Gastrocnemius medialis (tissue), 4 donors: Measurements from ENCODE around the gene EDEM1. TPM values are rescaled to one million over a fixed set of nuclear protein-coding genes. Genes with fewer than 3 reads are reported as not detected.

ENCODE experiments used
- ATAC-seq, 2 donors: fragments of 150-250 bp; one replicate each; pipeline ENCODE4 v1.9.1; 2016
- DNase-seq, 2 donors: peaks; one replicate each; pipeline ENCODE4 v3.0.0-alpha.2; 2019
- H3K27ac ChIP-seq, 4 donors: fragments of 200-600 bp; sonication (generic); 1 replicate in 1 of 4; 2 replicates in 3 of 4; pipeline ENCODE4 v1.5.1; 2016 to 2018; ENCODE audit warnings: mild to moderate bottlenecking in 2 of 4, moderate library complexity in 1 of 4
- H3K27me3 ChIP-seq, 3 donors: fragments of 200-600 bp; sonication (generic) in 2 of 3; 1 replicate in 1 of 3; 2 replicates in 2 of 3; pipeline versions ENCODE4 v1.5.1 to v1.6.0; 2016 to 2019; ENCODE audit warnings: mild to moderate bottlenecking in 1 of 3, moderate library complexity in 1 of 3
- H3K36me3 ChIP-seq, 2 donors: fragments of 200-600 bp; sonication (generic) in 1 of 2; one replicate each; pipeline ENCODE4 v1.5.1; 2017 to 2018
- H3K4me1 ChIP-seq, 2 donors: fragments of 200-600 bp; sonication (generic) in 1 of 2; one replicate each; pipeline ENCODE4 v1.5.1; 2016 to 2017; ENCODE audit warnings: mild to moderate bottlenecking in 2 of 2
- H3K4me3 ChIP-seq, 4 donors: fragments of 200-600 bp; sonication (generic) in 3 of 4; 1 replicate in 1 of 4; 2 replicates in 3 of 4; pipeline ENCODE4 v1.5.1; 2016 to 2019; ENCODE audit warnings: mild to moderate bottlenecking in 2 of 4
- H3K9me3 ChIP-seq, 3 donors: fragments of 200-600 bp; sonication (generic) in 2 of 3; 1 replicate in 1 of 3; 2 replicates in 2 of 3; pipeline ENCODE4 v1.5.1; 2016 to 2019
- CTCF ChIP-seq, 5 experiments: fragments of 450-650 bp in 3 of 5; fragments of 200-600 bp in 2 of 5; sonication (generic) in 2 of 5; IDR thresholded peaks in 4 of 5; conservative IDR thresholded peaks in 1 of 5; 1 replicate in 4 of 5; 2 replicates in 1 of 5; pipeline ENCODE4 v1.5.1; 2016 to 2019; ENCODE audit warnings: antibody characterized with exemption in 5 of 5, mild to moderate bottlenecking in 3 of 5, moderate library complexity in 3 of 5
- POLR2A ChIP-seq, 2 donors: fragments of 450-650 bp; IDR thresholded peaks; one replicate each; pipeline ENCODE4 v1.6.1; 2017; ENCODE audit warnings: antibody characterized with exemption in 2 of 2, mild to moderate bottlenecking in 2 of 2, moderate library complexity in 2 of 2
- in situ Hi-C, 4 donors: fragments of 200-750 bp; cut with MboI; loops; one replicate each; pipeline versions ENCODE4 v1.15.0 to v1.8.0; 2017; ENCODE audit warnings: low sequenced_read_pairs in 4 of 4
- intact Hi-C: fragments of 100-400 bp; cut with DNase I; formaldehyde crosslinking; loops from one replicate; pipeline ENCODE4 v1.15.1; 2023; ENCODE audit warnings: low total_unique reads
- total RNA-seq, 4 donors: library from RNA; depleted of rRNA; stranded (reverse); fragments of >200 nt; gene quantifications; one replicate each; pipeline versions ENCODE4 v1.1.0 to v1.2.3, GENCODE V29; 2016

EDEM1 gene
- 10 to 100 TPM in 3 of 4 donors, 1 to 10 TPM in 1; 7.8 to 12.3 (median 11.4) TPM for total RNA-seq

GRCh38 chr3:5187156-5187919 lies at the start of gene EDEM1:
Gene EDEM1 (plus strand): TSS chr3:5187707. CDS start chr3:5187806, 99 bp downstream.
- TF ChIP-seq POLR2A (IDR thresholded peaks at IDR 0.05), result peak; percentile 92 to 96
- no peak for TF ChIP-seq CTCF (IDR thresholded peaks at IDR 0.05 in 4 of 5, conservative IDR thresholded peaks at IDR 0.05 in 1 of 5)
- H3K36me3 ChIP-seq, result peaks cover 0 to 5% of the 10 kb centered on the region in 2 donors
- peak within 1 kb of the TSS; percentile 93 to 97 (median 96) for H3K27ac ChIP-seq
- peak within 1 kb of the TSS; percentile 85 to 94 (median 90) for H3K4me3 ChIP-seq
- ATAC-seq, result peak; percentile 81
- H3K9me3 ChIP-seq, result no peaks in the 10 kb centered on the region
- DNase-seq, result peak; percentile 93 to 96
- H3K4me1 ChIP-seq, result peaks cover 13 to 40% of the 10 kb centered on the region in 2 donors
- in situ Hi-C loops, result loop anchor here in 2 of 4 donors (10.0 to 25.0 kb wide), 2 partner anchors 53 to 200 kb away; partner anchors contain the start of gene BHLHE40 (in 1 of the 2)
- intact Hi-C loops, result loop anchor here (2.0 kb wide), 3 partner anchors 23 to 65 kb away; partner anchors contain the start of gene ARL8B
- H3K27me3 ChIP-seq, result no peaks in the 10 kb centered on the region

- ATAC-seq (peak; percentile 74 to 87), DNase-seq (no peak)
- Histone ChIP-seq H3K9me3 (no peaks in the 10 kb centered on the region), H3K36me3 (no peaks in the 10 kb centered on the region), H3K4me1 (peaks cover 72 to 89% of the 10 kb centered on the region in 2 donors), H3K4me3 (no peak overlapping the region), H3K27ac (peak overlapping the region; percentile 45 to 69 (median 57)), H3K27me3 (no peaks in the 10 kb centered on the region)
- in situ Hi-C loops (loop anchor here in 1 of 4 donors (10.0 kb wide), 1 partner anchor 46 kb away; the partner anchor contains the start of gene EDEM1), intact Hi-C loops (loop anchor here (2.0 kb wide), 1 partner anchor 48 kb away; the partner anchor contains the start of gene EDEM1)
- TF ChIP-seq CTCF (IDR thresholded peaks at IDR 0.05 in 4 of 5, conservative IDR thresholded peaks at IDR 0.05 in 1 of 5) (no peak), POLR2A (IDR thresholded peaks at IDR 0.05) (no peak)
These were observed 49.1 kb upstream of the EDEM1 start for GRCh38 chr3:5138214-5138981.

GRCh38 chr3:5140230-5140621 lies 47.3 kb upstream of the EDEM1 start:
- no peak overlapping the region for H3K4me3 ChIP-seq
- H3K9me3 ChIP-seq, result no peaks in the 10 kb centered on the region
- peaks cover 64 to 86% of the 10 kb centered on the region in 2 donors for H3K4me1 ChIP-seq
- no peak for TF ChIP-seq POLR2A (IDR thresholded peaks at IDR 0.05)
- no peak for TF ChIP-seq CTCF (IDR thresholded peaks at IDR 0.05 in 4 of 5, conservative IDR thresholded peaks at IDR 0.05 in 1 of 5)
- no peak overlapping the region for H3K27ac ChIP-seq
- in situ Hi-C loops (no loop called here), intact Hi-C loops (no loop called here)
- no peak for DNase-seq
- no peak for ATAC-seq
- no peaks in the 10 kb centered on the region for H3K27me3 ChIP-seq
- no peaks in the 10 kb centered on the region for H3K36me3 ChIP-seq

GRCh38 chr3:5140839-5141238 lies 46.7 kb upstream of the EDEM1 start:
- Histone ChIP-seq H3K36me3 (no peaks in the 10 kb centered on the region), H3K4me1 (peaks cover 62 to 80% of the 10 kb centered on the region in 2 donors), H3K27ac (no peak overlapping the region), H3K4me3 (no peak overlapping the region), H3K27me3 (no peaks in the 10 kb centered on the region), H3K9me3 (no peaks in the 10 kb centered on the region)
- intact Hi-C loops (no loop called here), in situ Hi-C loops (no loop called here)
- no peak for ATAC-seq
- DNase-seq, result no peak
- TF ChIP-seq POLR2A (IDR thresholded peaks at IDR 0.05), result no peak
- TF ChIP-seq CTCF (IDR thresholded peaks at IDR 0.05 in 4 of 5, conservative IDR thresholded peaks at IDR 0.05 in 1 of 5), result no peak
